GM12865 (cell line): ENCODE measurements around the gene MPV17.
"Not testable (repeated sequence)": the region's sequence is repeated elsewhere in the genome, so short reads cannot be mapped to it uniquely, and the experiment has no call there.

ENCODE experiments used
- DNase-seq: peaks from one replicate; pipeline ENCODE4 v3.0.0; 2010; ENCODE audit warnings: low read depth
- H3K4me3 ChIP-seq: 2 replicates; pipeline ENCODE4 v1.5.1; 2011; ENCODE audit warnings: mild to moderate bottlenecking, low read depth, low read length, control low read depth
- TF ChIP-seq, protein P1 (sequence below): IDR thresholded peaks from 2 replicates; pipeline ENCODE4 v1.5.1; 2011; ENCODE audit warnings: low read length, control low read depth, low read depth, inconsistent platforms; ENCODE audit not compliant: insufficient read depth; ENCODE audit errors: missing control alignments

The MPV17 gene

DNA sequence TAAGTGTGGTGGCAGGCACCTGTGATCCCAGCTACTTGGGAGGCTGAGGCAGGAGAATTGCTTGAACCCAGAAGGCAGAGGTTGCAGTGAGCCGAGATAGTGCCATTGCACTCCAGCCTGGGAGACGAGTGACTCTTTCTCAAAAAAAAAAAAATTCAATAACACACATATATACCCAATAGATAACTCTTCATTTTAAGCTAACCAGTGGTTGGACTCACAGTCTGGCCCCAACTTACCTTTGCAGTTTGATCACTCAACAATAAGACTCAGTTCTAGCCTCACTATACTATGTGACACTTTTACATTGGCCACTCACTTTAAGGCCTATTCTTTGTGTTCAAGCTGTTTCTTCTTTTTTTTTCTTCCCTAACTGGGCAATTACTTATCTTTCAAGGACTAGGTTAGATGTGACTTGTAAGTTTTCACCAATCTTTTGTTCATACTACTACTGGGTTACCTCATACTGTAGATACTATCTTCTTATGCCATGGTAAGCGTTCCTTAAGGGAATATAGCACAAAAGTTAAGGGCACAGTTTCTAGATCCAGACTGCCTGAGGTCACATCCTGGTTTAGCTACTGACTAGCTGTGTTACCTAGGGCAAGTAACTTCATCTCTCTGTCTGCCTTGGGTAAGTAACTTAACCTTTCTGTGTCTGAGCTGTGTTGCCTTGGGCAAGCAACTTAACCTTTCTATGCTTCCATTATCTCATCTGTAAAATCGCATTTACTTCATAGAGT lies 40.0 kb upstream of the MPV17 start:
- no peak for DNase-seq
- TF ChIP-seq, protein P1, sequence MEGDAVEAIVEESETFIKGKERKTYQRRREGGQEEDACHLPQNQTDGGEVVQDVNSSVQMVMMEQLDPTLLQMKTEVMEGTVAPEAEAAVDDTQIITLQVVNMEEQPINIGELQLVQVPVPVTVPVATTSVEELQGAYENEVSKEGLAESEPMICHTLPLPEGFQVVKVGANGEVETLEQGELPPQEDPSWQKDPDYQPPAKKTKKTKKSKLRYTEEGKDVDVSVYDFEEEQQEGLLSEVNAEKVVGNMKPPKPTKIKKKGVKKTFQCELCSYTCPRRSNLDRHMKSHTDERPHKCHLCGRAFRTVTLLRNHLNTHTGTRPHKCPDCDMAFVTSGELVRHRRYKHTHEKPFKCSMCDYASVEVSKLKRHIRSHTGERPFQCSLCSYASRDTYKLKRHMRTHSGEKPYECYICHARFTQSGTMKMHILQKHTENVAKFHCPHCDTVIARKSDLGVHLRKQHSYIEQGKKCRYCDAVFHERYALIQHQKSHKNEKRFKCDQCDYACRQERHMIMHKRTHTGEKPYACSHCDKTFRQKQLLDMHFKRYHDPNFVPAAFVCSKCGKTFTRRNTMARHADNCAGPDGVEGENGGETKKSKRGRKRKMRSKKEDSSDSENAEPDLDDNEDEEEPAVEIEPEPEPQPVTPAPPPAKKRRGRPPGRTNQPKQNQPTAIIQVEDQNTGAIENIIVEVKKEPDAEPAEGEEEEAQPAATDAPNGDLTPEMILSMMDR: no peak
- H3K4me3 ChIP-seq: no peak overlapping the region

DNA sequence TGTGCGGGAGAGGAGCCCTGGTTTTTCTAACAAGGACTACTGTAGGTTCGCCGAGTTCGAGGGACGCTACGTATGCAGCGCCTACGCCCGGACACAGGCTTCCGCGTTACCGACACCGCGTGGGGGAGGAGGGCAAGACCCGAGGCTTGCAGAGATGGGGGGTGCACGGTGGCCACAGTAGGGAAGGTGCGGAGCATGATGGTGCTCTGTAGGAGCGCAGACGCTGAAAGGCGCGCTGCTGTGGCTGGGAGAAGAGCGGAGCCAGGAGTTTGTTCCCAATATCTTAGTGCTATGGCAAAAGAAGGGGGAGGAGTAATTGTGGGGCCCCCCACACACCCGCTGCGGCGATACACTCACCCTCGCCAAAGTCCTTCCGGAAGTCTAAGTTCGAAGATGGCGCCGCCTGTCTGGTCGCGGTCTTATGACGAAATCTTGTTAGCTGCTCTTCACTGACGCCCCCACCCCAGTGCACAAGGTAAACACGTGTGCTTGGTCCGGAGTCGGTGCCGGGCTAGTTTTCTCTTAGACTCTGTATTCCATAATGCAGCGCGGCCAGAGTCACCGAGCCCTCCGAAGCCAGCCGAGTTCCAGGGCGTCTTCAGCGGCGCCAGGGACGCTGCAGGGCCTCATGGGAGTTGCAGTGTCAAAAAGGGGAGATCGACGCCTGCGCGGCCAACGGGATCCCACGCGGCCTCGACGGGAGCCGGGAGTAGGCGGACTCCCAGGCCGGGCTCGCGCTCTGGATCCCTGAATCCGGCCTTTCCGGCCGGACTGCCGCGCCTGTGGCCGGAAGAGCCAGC lies 33.7 kb upstream of the MPV17 start, which contains the start of gene GTF3C2:
TSS of gene GTF3C2 (minus strand) at position 383 of the 800 bp plus-strand sequence. CDS start 13,210 bp downstream, outside the sequence.
- TF ChIP-seq, protein P1: no peak
- peak; percentile 98 for DNase-seq
- peak within 1 kb of the TSS; percentile 62 for H3K4me3 ChIP-seq

DNA sequence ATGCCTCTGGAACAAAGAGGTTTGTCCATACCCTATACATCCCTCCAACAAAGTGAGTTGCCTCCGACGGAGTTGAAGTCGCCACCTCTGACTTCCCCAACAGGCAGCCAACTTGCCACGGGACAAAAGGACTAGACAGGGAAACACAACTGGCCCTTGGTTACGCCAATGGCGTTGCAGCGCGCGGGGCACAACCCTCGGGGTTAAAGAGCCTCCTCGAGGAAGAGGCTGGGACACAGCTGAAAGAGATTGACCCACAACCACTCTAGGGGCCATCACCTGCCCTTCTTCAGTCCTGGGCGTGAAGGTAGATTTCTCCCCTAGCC lies 33.1 kb upstream of the MPV17 start:
- H3K4me3 ChIP-seq: peak overlapping the region; percentile 62
- no peak for DNase-seq
- TF ChIP-seq, protein P1: no peak

DNA sequence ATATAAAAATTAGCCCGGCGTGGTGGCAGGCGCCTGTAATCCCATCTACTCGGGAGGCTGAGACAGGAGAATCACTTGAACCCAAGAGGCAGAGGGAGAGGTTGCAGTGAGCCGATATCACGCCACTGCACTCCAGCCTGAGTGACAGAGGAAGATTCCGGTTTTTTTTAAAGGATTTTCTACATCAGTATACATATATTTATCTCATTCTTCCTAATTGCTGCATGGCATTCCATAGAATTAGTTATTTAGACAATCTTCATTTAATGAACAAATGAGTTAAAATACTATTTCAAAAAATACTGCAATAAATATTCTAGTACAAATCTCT lies 31.7 kb upstream of the MPV17 start:
- no peak for DNase-seq
- TF ChIP-seq, protein P1: no peak
- no peak overlapping the region for H3K4me3 ChIP-seq

DNA sequence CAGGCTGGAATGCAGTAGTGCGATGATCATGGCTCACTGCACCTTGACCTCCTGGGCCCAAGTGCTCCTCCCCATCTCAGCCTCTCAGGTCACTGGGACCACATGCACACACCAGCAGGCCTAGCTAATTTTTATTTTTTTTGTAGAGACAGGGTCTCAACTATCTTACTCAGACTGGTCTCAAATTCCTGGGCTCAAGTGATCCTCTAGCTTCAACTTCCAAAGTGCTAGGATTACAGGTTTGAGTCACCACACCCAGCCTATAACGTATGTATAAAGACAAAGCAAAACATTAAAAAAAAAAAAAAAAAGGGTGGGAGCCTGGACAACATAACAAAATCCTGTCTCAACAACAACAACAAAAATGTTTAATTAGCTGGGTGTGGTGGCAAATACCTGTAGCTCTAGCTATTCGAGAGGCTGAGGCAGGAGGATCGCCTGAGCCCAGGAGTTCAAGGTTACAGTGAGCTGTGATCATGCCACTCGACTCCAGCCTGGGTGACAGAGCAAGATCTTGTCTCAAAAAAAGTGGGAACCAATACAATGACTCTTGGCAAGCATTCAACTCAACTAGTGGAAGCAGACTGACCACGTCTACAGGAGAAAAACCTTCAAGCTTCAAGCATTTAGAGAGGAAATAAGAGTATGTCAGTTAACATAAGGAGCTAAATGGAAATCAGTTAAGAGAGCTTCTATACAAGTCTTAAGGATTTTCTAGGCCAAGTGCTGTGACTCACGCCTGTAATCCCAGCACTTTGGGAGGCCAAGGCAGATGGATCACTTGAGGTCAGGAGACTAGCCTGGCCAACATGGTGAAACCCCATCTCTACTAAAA lies 31.1 kb upstream of the MPV17 start:
- TF ChIP-seq, protein P1: no peak
- no peak overlapping the region for H3K4me3 ChIP-seq
- DNase-seq: no peak

DNA sequence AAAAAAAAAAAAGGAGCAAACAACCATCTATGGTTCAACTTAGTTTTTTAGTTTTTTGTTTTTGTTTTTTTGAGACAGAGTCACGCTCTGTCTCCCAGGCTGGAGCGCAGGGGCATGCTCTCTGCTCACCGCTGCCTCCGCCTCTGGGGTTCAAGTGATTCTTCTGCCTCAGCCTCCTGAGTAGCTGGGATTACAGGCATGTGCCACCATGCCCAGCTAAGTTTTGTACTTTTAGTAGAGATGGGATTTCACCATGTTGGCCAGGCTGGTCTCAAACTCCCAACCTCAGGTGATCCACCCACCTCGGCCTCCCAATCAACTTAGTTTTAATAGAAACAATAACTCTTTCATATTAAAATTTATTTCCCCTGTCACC lies 30.5 kb upstream of the MPV17 start:
- H3K4me3 ChIP-seq, DNase-seq: not testable (repeated sequence)
